Omental fat pad (tissue), 4 donors: ENCODE results near the gene DST. TPM values are rescaled to one million over a fixed set of nuclear protein-coding genes. Genes with fewer than 3 reads are reported as not detected.

ENCODE experiments used
- ATAC-seq: fragments of 150-250 bp; one replicate; pipeline ENCODE4 v1.9.1; 2016; ENCODE audit warnings: mild to moderate bottlenecking, moderate library complexity; ENCODE audit not compliant: low FRiP score
- DNase-seq: peaks from one replicate; pipeline ENCODE4 v3.0.0-alpha.2; 2019; ENCODE audit warnings: low spot score
- CTCF ChIP-seq, 3 donors: fragments of 450-650 bp; IDR thresholded peaks; one replicate each; pipeline ENCODE4 v1.5.1; 2016 to 2017; ENCODE audit warnings: antibody characterized with exemption in 3 of 3, mild to moderate bottlenecking in 3 of 3, moderate library complexity in 2 of 3
- total RNA-seq, 4 donors: library from RNA; depleted of rRNA; stranded (reverse); fragments of >200 nt; gene quantifications; one replicate each; pipeline ENCODE4 v1.1.0, GENCODE V29; 2016

Gene DST
- total RNA-seq, 4 donors from 2014 or later: 126 to 371 (median 160) TPM

GRCh38 chr6:56514395-56514794, 128.3 kb downstream of the DST start:
- no peak for DNase-seq
- ATAC-seq: no peak
- no peak for TF ChIP-seq CTCF (IDR thresholded peaks at IDR 0.05)

- no peak for TF ChIP-seq CTCF (IDR thresholded peaks at IDR 0.05)
- no peak for DNase-seq
- no peak for ATAC-seq
These were observed 129.1 kb downstream of the DST start for GRCh38 chr6:56513631-56514030.

DNA sequence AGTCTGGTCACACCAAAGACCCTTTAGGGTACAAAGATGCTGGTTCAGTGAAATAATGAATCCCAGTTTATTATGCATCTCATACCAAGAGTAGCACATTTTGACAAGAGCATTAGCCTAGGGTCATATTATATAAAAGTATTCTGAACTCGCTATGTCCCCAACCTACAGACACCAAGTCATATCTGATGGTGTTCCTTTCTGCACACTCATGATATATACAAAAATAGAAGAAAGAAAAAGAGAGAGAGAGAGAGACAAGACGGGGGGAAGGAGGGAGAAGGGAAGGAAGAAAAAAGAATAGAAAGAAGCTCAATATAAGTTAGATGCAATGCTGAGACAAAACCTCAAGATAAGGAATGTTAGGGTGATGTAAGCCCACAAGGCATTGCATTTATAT, 131.1 kb downstream of the DST start:
- TF ChIP-seq CTCF (IDR thresholded peaks at IDR 0.05): no peak
- ATAC-seq: no peak
- DNase-seq: no peak

- no peak for ATAC-seq
- TF ChIP-seq CTCF (IDR thresholded peaks at IDR 0.05): no peak
- DNase-seq: no peak
These were observed 131.6 kb downstream of the DST start for GRCh38 chr6:56510984-56511531.

GRCh38 chr6:56509031-56509430, 133.7 kb downstream of the DST start:
- TF ChIP-seq CTCF (IDR thresholded peaks at IDR 0.05): no peak
- no peak for DNase-seq
- no peak for ATAC-seq

GRCh38 chr6:56507517-56507916, 135.2 kb downstream of the DST start:
- ATAC-seq: peak; percentile 69
- DNase-seq: no peak
- no peak for TF ChIP-seq CTCF (IDR thresholded peaks at IDR 0.05)

DNA sequence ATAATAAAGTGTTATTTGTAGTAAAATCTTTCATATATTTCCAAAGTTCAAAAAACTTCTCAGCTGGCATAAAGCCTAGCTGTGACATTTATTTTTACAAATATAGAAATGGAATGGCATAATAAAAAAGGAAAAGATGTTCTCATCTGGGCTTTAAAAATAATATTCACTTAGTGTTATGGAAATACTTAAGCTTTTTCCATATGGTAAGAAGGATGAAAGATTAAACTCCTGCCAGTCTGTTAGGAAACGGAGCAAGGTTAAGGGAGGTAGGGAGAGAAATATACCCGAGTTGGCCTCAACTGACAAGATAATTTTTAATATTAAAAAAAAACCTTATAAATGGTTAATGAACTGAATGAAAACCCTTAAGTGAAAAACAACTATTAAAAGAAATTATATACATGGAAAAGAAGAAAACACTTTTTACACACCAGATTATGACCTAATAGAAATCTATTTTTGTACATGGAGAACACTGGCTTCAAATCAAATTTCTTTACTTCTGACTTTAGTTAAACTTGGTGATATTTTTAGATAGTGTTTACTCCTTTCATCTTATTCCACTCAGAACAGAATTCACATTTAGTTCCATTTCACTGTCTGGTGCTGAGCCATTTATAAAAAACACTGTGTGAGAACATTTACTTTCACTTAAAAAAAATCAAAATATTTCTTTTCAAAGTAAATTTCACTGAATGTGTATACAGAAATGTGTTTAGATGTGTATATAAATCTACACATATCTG, 137.0 kb downstream of the DST start:
- no peak for ATAC-seq
- no peak for DNase-seq
- no peak for TF ChIP-seq CTCF (IDR thresholded peaks at IDR 0.05)
